ENCODE measurements around the gene HSF5.

- TF ChIP-seq CTCF (IDR thresholded peaks at IDR 0.05) (no peak), EP300 (IDR thresholded peaks at IDR 0.05) (no peak)
Measured at GRCh38 chr17:58382872-58383242, 105.4 kb downstream of the HSF5 start.

All from stomach (tissue), 4 donors.